ENCODE measurements around the gene CRYBG1. TPM values are rescaled to one million over a fixed set of nuclear protein-coding genes. Genes with fewer than 3 reads are reported as not detected.

The CRYBG1 gene
- total RNA-seq, 1 experiment from 2014 or later: 10.7 TPM

- Histone ChIP-seq H3K4me2 (ENCODE audit: low read length) (no peak overlapping the region), H3K9me3 (ENCODE audit: control insufficient read depth in 1 of 2, insufficient read depth in 1 of 2, low read depth in 1 of 2, low read length in 2 of 2) (no peaks in the 10 kb centered on the region), H2AFZ (ENCODE audit: low read depth, low read length, poor library complexity, severe bottlenecking) (no peak overlapping the region), H3K36me3 (ENCODE audit: control insufficient read depth in 1 of 2, insufficient read depth in 2 of 2, low read length in 2 of 2) (peaks cover 0 to 7% of the 10 kb centered on the region in 2 experiments; a peak in 1 of 4 replicates), H3K27ac (ENCODE audit: low read depth, low read length) (no peak overlapping the region), H3K79me2 (ENCODE audit: insufficient read depth, low read length) (no peaks in the 10 kb centered on the region), H3K9me2 (ENCODE audit: insufficient read depth) (no peaks in the 10 kb centered on the region), H3K4me3 (replicated peaks in 1 of 2; ENCODE audit: low read depth in 1 of 2, low read length in 2 of 2) (no peak overlapping the region), H3K4me1 (ENCODE audit: control insufficient read depth in 1 of 2, insufficient read depth in 2 of 2, low read length in 2 of 2) (peaks cover 36 to 46% of the 10 kb centered on the region in 2 experiments), H4K20me1 (ENCODE audit: insufficient read depth) (no peaks in the 10 kb centered on the region), H3K9ac (ENCODE audit: low read length) (no peak overlapping the region), H3K27me3 (ENCODE audit: insufficient read depth, low read length) (no peaks in the 10 kb centered on the region)
- RAD21 ChIA-PET (ENCODE audit: low non-redundant PET in 1 of 2, low total read pairs in 2 of 2, uncharacterized antibody in 2 of 2, unreplicated experiment in 2 of 2): no interaction called here
- no TSS peak for BruUV-seq (replicated peaks)
- POLR2A ChIA-PET: interaction anchor here (0.7 kb wide), 1 partner anchor 69 kb away, joined by 3 read pairs; no protein-coding TSS in a partner anchor
- intact Hi-C loops (cut with micrococcal nuclease): loop anchor here (2.0 kb wide), 1 partner anchor 113 kb away; no protein-coding TSS in a partner anchor
- CTCF ChIA-PET: no interaction called here
- TF ChIP-seq SP1 (IDR thresholded peaks at IDR 0.05; ENCODE audit: low read depth) (no peak), POLR2A (IDR thresholded peaks at IDR 0.05; ENCODE audit: borderline replicate concordance, extremely low read depth, insufficient read depth, insufficient read length) (no peak), POLR2AphosphoS5 (IDR thresholded peaks at IDR 0.05; ENCODE audit: low read depth, low read length) (no peak), ELF1 (IDR thresholded peaks at IDR 0.05; ENCODE audit: borderline replicate concordance, low read depth) (no peak), SIN3A (IDR thresholded peaks at IDR 0.05; ENCODE audit: low read depth) (no peak), REST (IDR thresholded peaks at IDR 0.05; ENCODE audit: low read depth) (no peak), CEBPB (IDR thresholded peaks at IDR 0.05; ENCODE audit: low read depth) (no peak), ZNF274 (IDR thresholded peaks at IDR 0.05; ENCODE audit: low read depth, low read length) (no peak), CBX3 (IDR thresholded peaks at IDR 0.05; ENCODE audit: low read depth) (no peak), RAD21 (IDR thresholded peaks at IDR 0.05; ENCODE audit: low read depth) (no peak), ZFX (IDR thresholded peaks at IDR 0.05) (no peak), TCF7L2 (IDR thresholded peaks at IDR 0.05; ENCODE audit: borderline replicate concordance, extremely low read depth, insufficient read depth, insufficient read length) (no peak), FOSL1 (IDR thresholded peaks at IDR 0.05; ENCODE audit: low read depth) (no peak), ATF3 (IDR thresholded peaks at IDR 0.05) (no peak), SRF (IDR thresholded peaks at IDR 0.05; ENCODE audit: low read depth) (no peak), EGR1 (IDR thresholded peaks at IDR 0.05; ENCODE audit: low read depth) (no peak), ZBTB33 (IDR thresholded peaks at IDR 0.05; ENCODE audit: extremely low read depth, insufficient replicate concordance, low read length) (no peak), CTCF (IDR thresholded peaks at IDR 0.05 in 2 of 3, conservative IDR thresholded peaks at IDR 0.05 in 1 of 3; ENCODE audit: borderline replicate concordance in 1 of 3, insufficient read depth in 1 of 3, low read depth in 2 of 3, low read length in 2 of 3) (no peak), MAX (IDR thresholded peaks at IDR 0.05) (no peak), YY1 (IDR thresholded peaks at IDR 0.05; ENCODE audit: extremely low read depth, insufficient replicate concordance, low read depth, low read length) (no peak)
- ATAC-seq (no peak), DNase-seq (ENCODE audit: low read depth, low spot score) (no peak)
These were observed 197.3 kb downstream of the CRYBG1 start for GRCh38 chr6:106557837-106558236.

Data from HCT116 (cell line).